ENCODE data around the gene RHOB. TPM values are rescaled to one million over a fixed set of nuclear protein-coding genes. Genes with fewer than 3 reads are reported as not detected.

RHOB gene
- total and polyA plus RNA-seq, 2 of the 13 experiments (the other 11 are each of a cell fraction or from before 2014, with no cell fraction given): 192 to 268 TPM

GRCh38 chr2:20471148-20471547, 24.3 kb downstream of the RHOB start:
- BruUV-seq (replicated peaks): no TSS peak

More at GRCh38 chr2:20471148-20471547, 24.3 kb downstream of the RHOB start:
- CTCF ChIA-PET (ENCODE audit: low intra/inter-chr PET ratio, low total read pairs): no interaction called here
- DNase-seq (ENCODE audit: low spot score): no peak
- intact Hi-C loops (cut with micrococcal nuclease; ENCODE audit: unreplicated experiment): no loop called here
- H4K20me1 ChIP-seq (ENCODE audit: insufficient read depth, low read length): no peaks in the 10 kb centered on the region
- no peak for FAIRE-seq
- H3K9me3 ChIP-seq (ENCODE audit: low read length): no peaks in the 10 kb centered on the region
- H3K27me3 ChIP-seq (ENCODE audit: control insufficient read depth in 1 of 2, insufficient read depth in 2 of 2, low read length in 2 of 2): peaks cover 3 to 7% of the 10 kb centered on the region in 2 experiments; a peak in 3 of 5 replicates
- peaks cover 55% of the 10 kb centered on the region for H3K4me1 ChIP-seq (ENCODE audit: insufficient read depth, low read length)
- H3K9ac ChIP-seq (ENCODE audit: insufficient read depth, low read depth, low read length): no peak overlapping the region
- H3K4me2 ChIP-seq (ENCODE audit: low read depth, low read length): no peak overlapping the region
- ATAC-seq: no peak
- 55% methylated on average over 4 of the region's 4 CpGs for whole genome bisulfite sequencing (ENCODE audit: low lambda C conversion rate)
- no peak overlapping the region for H3K27ac ChIP-seq (ENCODE audit: extremely low read length, insufficient read depth, low read length)
- TF ChIP-seq ZKSCAN8 (CRISPR knock-in tag; IDR thresholded peaks at IDR 0.05; ENCODE audit: borderline replicate concordance) (no peak), ZNF749 (CRISPR knock-in tag; IDR thresholded peaks at IDR 0.05; ENCODE audit: borderline replicate concordance) (no peak), ZNF746 (CRISPR knock-in tag; IDR thresholded peaks at IDR 0.05) (no peak), ZNF660 (CRISPR knock-in tag; IDR thresholded peaks at IDR 0.05; ENCODE audit: borderline replicate concordance, low read depth) (no peak), ZNF280B (CRISPR knock-in tag; IDR thresholded peaks at IDR 0.05; ENCODE audit: borderline replicate concordance) (no peak), CENPX (CRISPR knock-in tag; IDR thresholded peaks at IDR 0.05) (no peak), ERF (CRISPR knock-in tag; IDR thresholded peaks at IDR 0.05) (no peak), ARNTL (CRISPR knock-in tag; IDR thresholded peaks at IDR 0.05) (no peak), EP300 (IDR thresholded peaks at IDR 0.05; ENCODE audit: low read depth in 2 of 2, low read length in 2 of 2) (no peak), EP300 (CRISPR knock-in tag; IDR thresholded peaks at IDR 0.05; ENCODE audit: borderline replicate concordance) (no peak), ZNF780A (CRISPR knock-in tag; IDR thresholded peaks at IDR 0.05) (no peak), HOXA7 (CRISPR knock-in tag; IDR thresholded peaks at IDR 0.05) (no peak), GTF3A (CRISPR knock-in tag; conservative IDR thresholded peaks at IDR 0.05) (no peak), NCOA5 (CRISPR knock-in tag; IDR thresholded peaks at IDR 0.05) (no peak), ZNF281 (CRISPR knock-in tag; IDR thresholded peaks at IDR 0.05; ENCODE audit: borderline replicate concordance) (no peak), SALL2 (CRISPR knock-in tag; IDR thresholded peaks at IDR 0.05) (no peak), SRY (CRISPR knock-in tag; IDR thresholded peaks at IDR 0.05) (no peak)
- H3K79me2 ChIP-seq (ENCODE audit: insufficient read depth, low read length): no peaks in the 10 kb centered on the region
- POLR2A ChIA-PET: interaction anchor here (5.0 kb wide), 1 partner anchor 23 kb away, joined by 52 read pairs; the partner anchor contains the start of gene RHOB
- in situ Hi-C loops (cut with HindIII; ENCODE audit: extremely low pct_ligation_motif_present, low pct_unique_long_range_greater_than_20kb): no loop called here
- no peak overlapping the region for H2AFZ ChIP-seq (ENCODE audit: low read length)
- no peaks in the 10 kb centered on the region for H3K36me3 ChIP-seq (replicated peaks in 1 of 2; ENCODE audit: control insufficient read depth in 1 of 2, insufficient read depth in 2 of 2, low read length in 2 of 2)
- no peak overlapping the region for H3K4me3 ChIP-seq (replicated peaks in 1 of 3; ENCODE audit: insufficient read depth in 1 of 3, low read depth in 2 of 3, low read length in 3 of 3)
